ENCODE measurements around the gene TOPBP1.

The TOPBP1 gene

GRCh38 chr3:133697960-133698359 lies 36.2 kb upstream of the TOPBP1 start:
- TF ChIP-seq EZH2phosphoT487 (IDR thresholded peaks at IDR 0.05; ENCODE audit: low read length) = no peak
- no peak for TF ChIP-seq EZH2 (optimal IDR thresholded peaks at IDR 0.05; ENCODE audit: low read depth, low read length)
- no peak for TF ChIP-seq CTCF (IDR thresholded peaks at IDR 0.05; ENCODE audit: low read length)
- Histone ChIP-seq H3K9ac (ENCODE audit: low read length) (no peak overlapping the region), H2AFZ (ENCODE audit: low read length) (no peak overlapping the region), H3K27me3 (replicated peaks; ENCODE audit: insufficient read depth, low read length) (no peaks in the 10 kb centered on the region), H3K27ac (ENCODE audit: low read length) (no peak overlapping the region), H3K4me1 (ENCODE audit: low read length) (no peaks in the 10 kb centered on the region), H4K20me1 (ENCODE audit: insufficient read depth, low read length) (no peaks in the 10 kb centered on the region), H3K4me3 (ENCODE audit: low read length) (no peak overlapping the region), H3K36me3 (replicated peaks; ENCODE audit: insufficient read depth, low read length) (no peaks in the 10 kb centered on the region), H3K79me2 (ENCODE audit: low read length) (no peaks in the 10 kb centered on the region), H3K9me2 (replicated peaks; ENCODE audit: insufficient read depth, low read length) (no peaks in the 10 kb centered on the region), H3K9me3 (replicated peaks; ENCODE audit: insufficient read depth, low read length) (no peaks in the 10 kb centered on the region), H3F3A (ENCODE audit: insufficient read depth, low read length) (no peaks in the 10 kb centered on the region), H3K4me2 (ENCODE audit: low read depth, low read length) (no peak overlapping the region)
- DNase-seq = no peak

DNA sequence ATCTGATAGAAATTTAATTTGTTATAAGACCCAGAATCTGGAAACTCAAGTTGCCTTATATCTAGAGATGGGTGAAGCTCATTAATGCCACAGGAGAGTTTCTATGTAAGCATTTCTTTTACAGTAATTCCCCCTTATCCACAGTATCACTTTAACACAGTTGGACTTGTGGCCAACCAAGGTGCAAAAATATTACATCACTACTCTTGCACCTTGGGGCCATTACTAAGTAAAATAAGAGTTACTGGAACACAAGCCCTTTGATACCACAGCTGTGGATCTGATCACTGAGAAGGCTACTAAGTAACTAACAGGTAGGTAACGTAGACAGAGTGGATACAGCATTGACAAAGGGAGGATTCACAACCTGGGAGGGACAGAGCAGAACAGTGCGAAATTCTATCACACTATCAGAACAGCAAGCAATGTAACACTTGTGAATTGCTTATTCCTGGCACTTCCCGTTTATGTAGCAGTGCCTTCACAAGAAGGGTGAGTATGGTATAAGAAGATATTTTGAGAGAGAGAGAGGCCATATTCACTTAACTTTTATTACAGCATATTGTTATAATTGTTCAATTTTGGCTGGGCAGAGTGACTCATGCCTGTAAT lies 33.9 kb upstream of the TOPBP1 start:
- Histone ChIP-seq H3K27ac (ENCODE audit: low read length) (no peak overlapping the region), H3K9ac (ENCODE audit: low read length) (no peak overlapping the region), H3K79me2 (ENCODE audit: low read length) (no peaks in the 10 kb centered on the region), H3K27me3 (replicated peaks; ENCODE audit: insufficient read depth, low read length) (no peaks in the 10 kb centered on the region), H3K4me1 (ENCODE audit: low read length) (no peaks in the 10 kb centered on the region), H3K4me3 (ENCODE audit: low read length) (no peak overlapping the region), H4K20me1 (ENCODE audit: insufficient read depth, low read length) (no peaks in the 10 kb centered on the region), H3F3A (ENCODE audit: insufficient read depth, low read length) (no peaks in the 10 kb centered on the region), H3K9me2 (replicated peaks; ENCODE audit: insufficient read depth, low read length) (no peaks in the 10 kb centered on the region), H3K9me3 (replicated peaks; ENCODE audit: insufficient read depth, low read length) (no peaks in the 10 kb centered on the region), H3K4me2 (ENCODE audit: low read depth, low read length) (no peak overlapping the region), H2AFZ (ENCODE audit: low read length) (no peak overlapping the region), H3K36me3 (replicated peaks; ENCODE audit: insufficient read depth, low read length) (no peaks in the 10 kb centered on the region)
- no peak for DNase-seq
- TF ChIP-seq EZH2phosphoT487 (IDR thresholded peaks at IDR 0.05; ENCODE audit: low read length) (no peak), CTCF (IDR thresholded peaks at IDR 0.05; ENCODE audit: low read length) (no peak), EZH2 (optimal IDR thresholded peaks at IDR 0.05; ENCODE audit: low read depth, low read length) (no peak)

GRCh38 chr3:133694288-133695268 lies 32.8 kb upstream of the TOPBP1 start:
- Histone ChIP-seq H2AFZ (ENCODE audit: low read length) (no peak overlapping the region), H3K36me3 (replicated peaks; ENCODE audit: insufficient read depth, low read length) (no peaks in the 10 kb centered on the region), H3K27me3 (replicated peaks; ENCODE audit: insufficient read depth, low read length) (no peaks in the 10 kb centered on the region), H3F3A (ENCODE audit: insufficient read depth, low read length) (no peaks in the 10 kb centered on the region), H3K4me1 (ENCODE audit: low read length) (no peaks in the 10 kb centered on the region), H3K79me2 (ENCODE audit: low read length) (no peaks in the 10 kb centered on the region), H3K9me2 (replicated peaks; ENCODE audit: insufficient read depth, low read length) (no peaks in the 10 kb centered on the region), H3K9me3 (replicated peaks; ENCODE audit: insufficient read depth, low read length) (no peaks in the 10 kb centered on the region), H3K4me3 (ENCODE audit: low read length) (no peak overlapping the region), H3K9ac (ENCODE audit: low read length) (no peak overlapping the region), H4K20me1 (ENCODE audit: insufficient read depth, low read length) (no peaks in the 10 kb centered on the region), H3K27ac (ENCODE audit: low read length) (no peak overlapping the region), H3K4me2 (ENCODE audit: low read depth, low read length) (no peak overlapping the region)
- DNase-seq = no peak
- TF ChIP-seq CTCF (IDR thresholded peaks at IDR 0.05; ENCODE audit: low read length) (no peak), EZH2phosphoT487 (IDR thresholded peaks at IDR 0.05; ENCODE audit: low read length) (no peak), EZH2 (optimal IDR thresholded peaks at IDR 0.05; ENCODE audit: low read depth, low read length) (no peak)

Data from MM.1S (cell line).